T-helper 1 cell treated with Interleukin-12 subunit alpha and Interleukin-12 subunit beta and Interleukin-4 antibody, amounts not matched to agents 30 ng/mL and 1 ng/mL, for 36 hours (primary cell): ENCODE measurements around the gene IL1RAPL1. TPM values are rescaled to one million over a fixed set of nuclear protein-coding genes. Genes with fewer than 3 reads are reported as not detected.
"Not testable (repeated sequence)": the region's sequence is repeated elsewhere in the genome, so short reads cannot be mapped to it uniquely, and the experiment has no call there.

Source experiments
- intact Hi-C: fragments of 100-400 bp; cut with micrococcal nuclease; formaldehyde crosslinking; loops from one replicate; pipeline ENCODE4 v1.15.1; 2024
- total RNA-seq: library from RNA; stranded (reverse); gene quantifications from 2 replicates; pipeline ENCODE4 v1.2.3, GENCODE V29; 2022

IL1RAPL1 gene
- total RNA-seq, 1 donor from 2014 or later: not detected

GRCh38 chrX:28773807-28774206, 186.6 kb downstream of the IL1RAPL1 start:
- intact Hi-C loops: no loop called here

GRCh38 chrX:28787206-28787605, 200.0 kb downstream of the IL1RAPL1 start:
- intact Hi-C loops: no loop called here

GRCh38 chrX:28800671-28801070, 213.4 kb downstream of the IL1RAPL1 start:
- intact Hi-C loops: not testable (repeated sequence)

GRCh38 chrX:28802625-28803024, 215.4 kb downstream of the IL1RAPL1 start:
- intact Hi-C loops: no loop called here

GRCh38 chrX:28835991-28836390, 248.7 kb downstream of the IL1RAPL1 start:
- intact Hi-C loops: no loop called here

GRCh38 chrX:28843817-28844216, 256.6 kb downstream of the IL1RAPL1 start:
- intact Hi-C loops: no loop called here

GRCh38 chrX:28847423-28847822, 260.2 kb downstream of the IL1RAPL1 start:
- intact Hi-C loops: no loop called here

- intact Hi-C loops: no loop called here
Measured at GRCh38 chrX:28848707-28849106, 261.5 kb downstream of the IL1RAPL1 start.

GRCh38 chrX:28850955-28851354, 263.7 kb downstream of the IL1RAPL1 start:
- intact Hi-C loops: no loop called here

- intact Hi-C loops: no loop called here
Measured at GRCh38 chrX:28851871-28852270, 264.6 kb downstream of the IL1RAPL1 start.

GRCh38 chrX:28854637-28855036, 267.4 kb downstream of the IL1RAPL1 start:
- intact Hi-C loops: no loop called here

GRCh38 chrX:28876408-28876807, 289.2 kb downstream of the IL1RAPL1 start:
- intact Hi-C loops: no loop called here

- intact Hi-C loops: no loop called here
Measured at GRCh38 chrX:28876901-28877300, 289.7 kb downstream of the IL1RAPL1 start.

- intact Hi-C loops: no loop called here
Measured at GRCh38 chrX:28880136-28880535, 292.9 kb downstream of the IL1RAPL1 start.

- intact Hi-C loops: no loop called here
Measured at GRCh38 chrX:28884823-28885222, 297.6 kb downstream of the IL1RAPL1 start.

- intact Hi-C loops: no loop called here
Measured at GRCh38 chrX:28888416-28888815, 301.2 kb downstream of the IL1RAPL1 start.

- intact Hi-C loops: no loop called here
Measured at GRCh38 chrX:28889591-28890090, 302.4 kb downstream of the IL1RAPL1 start.

- intact Hi-C loops: no loop called here
Measured at GRCh38 chrX:28901637-28902036, 314.4 kb downstream of the IL1RAPL1 start.

GRCh38 chrX:28910487-28910886, 323.2 kb downstream of the IL1RAPL1 start:
- intact Hi-C loops: no loop called here

- intact Hi-C loops: no loop called here
Measured at GRCh38 chrX:28920153-28920943, 333.1 kb downstream of the IL1RAPL1 start.

- intact Hi-C loops: no loop called here
Measured at GRCh38 chrX:28922106-28922505, 334.9 kb downstream of the IL1RAPL1 start.

- intact Hi-C loops: no loop called here
Measured at GRCh38 chrX:28946846-28947245, 359.6 kb downstream of the IL1RAPL1 start.

GRCh38 chrX:28960063-28960462, 372.8 kb downstream of the IL1RAPL1 start:
- intact Hi-C loops: no loop called here
